ENCODE measurements around the gene SLC39A11. TPM values are rescaled to one million over a fixed set of nuclear protein-coding genes. Genes with fewer than 3 reads are reported as not detected.

SLC39A11 gene
- total RNA-seq, 1 donor from 2014 or later = 16.3 TPM

GRCh38 chr17:72735592-72735991 is 356.9 kb downstream of the SLC39A11 start:
- TF ChIP-seq, protein P1, sequence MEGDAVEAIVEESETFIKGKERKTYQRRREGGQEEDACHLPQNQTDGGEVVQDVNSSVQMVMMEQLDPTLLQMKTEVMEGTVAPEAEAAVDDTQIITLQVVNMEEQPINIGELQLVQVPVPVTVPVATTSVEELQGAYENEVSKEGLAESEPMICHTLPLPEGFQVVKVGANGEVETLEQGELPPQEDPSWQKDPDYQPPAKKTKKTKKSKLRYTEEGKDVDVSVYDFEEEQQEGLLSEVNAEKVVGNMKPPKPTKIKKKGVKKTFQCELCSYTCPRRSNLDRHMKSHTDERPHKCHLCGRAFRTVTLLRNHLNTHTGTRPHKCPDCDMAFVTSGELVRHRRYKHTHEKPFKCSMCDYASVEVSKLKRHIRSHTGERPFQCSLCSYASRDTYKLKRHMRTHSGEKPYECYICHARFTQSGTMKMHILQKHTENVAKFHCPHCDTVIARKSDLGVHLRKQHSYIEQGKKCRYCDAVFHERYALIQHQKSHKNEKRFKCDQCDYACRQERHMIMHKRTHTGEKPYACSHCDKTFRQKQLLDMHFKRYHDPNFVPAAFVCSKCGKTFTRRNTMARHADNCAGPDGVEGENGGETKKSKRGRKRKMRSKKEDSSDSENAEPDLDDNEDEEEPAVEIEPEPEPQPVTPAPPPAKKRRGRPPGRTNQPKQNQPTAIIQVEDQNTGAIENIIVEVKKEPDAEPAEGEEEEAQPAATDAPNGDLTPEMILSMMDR (IDR thresholded peaks at IDR 0.05; ENCODE audit: partially characterized antibody, unreplicated experiment) = no peak
- Mint-ChIP-seq H3K4me3 (ENCODE audit: unreplicated experiment) (no peak overlapping the region), H3K27ac (ENCODE audit: unreplicated experiment) (no peak overlapping the region), H3K9me3 (ENCODE audit: unreplicated experiment) (peaks cover 4% of the 10 kb centered on the region), H3K4me1 (ENCODE audit: low read depth, unreplicated experiment) (peaks cover 19% of the 10 kb centered on the region), H3K36me3 (ENCODE audit: unreplicated experiment) (no peaks in the 10 kb centered on the region), H3K27me3 (ENCODE audit: unreplicated experiment) (peaks cover 3% of the 10 kb centered on the region)
- DNase-seq = no peak

- H3K4me3 Mint-ChIP-seq (ENCODE audit: unreplicated experiment) = no peak overlapping the region
- TF ChIP-seq, protein P1 (IDR thresholded peaks at IDR 0.05; ENCODE audit: partially characterized antibody, unreplicated experiment) = no peak
- peaks cover 4% of the 10 kb centered on the region for H3K9me3 Mint-ChIP-seq (ENCODE audit: unreplicated experiment)
- H3K27ac Mint-ChIP-seq (ENCODE audit: unreplicated experiment) = no peak overlapping the region
- H3K4me1 Mint-ChIP-seq (ENCODE audit: low read depth, unreplicated experiment) = peaks cover 24% of the 10 kb centered on the region
- peaks cover 3% of the 10 kb centered on the region for H3K27me3 Mint-ChIP-seq (ENCODE audit: unreplicated experiment)
- DNase-seq = no peak
- H3K36me3 Mint-ChIP-seq (ENCODE audit: unreplicated experiment) = no peaks in the 10 kb centered on the region
Measured at GRCh38 chr17:72735048-72735447, 357.4 kb downstream of the SLC39A11 start.

- DNase-seq = no peak
- H3K27ac Mint-ChIP-seq (ENCODE audit: unreplicated experiment) = no peak overlapping the region
- H3K4me1 Mint-ChIP-seq (ENCODE audit: low read depth, unreplicated experiment) = peaks cover 29% of the 10 kb centered on the region
- H3K4me3 Mint-ChIP-seq (ENCODE audit: unreplicated experiment) = peak overlapping the region; percentile 25
- H3K9me3 Mint-ChIP-seq (ENCODE audit: unreplicated experiment) = peaks cover 4% of the 10 kb centered on the region
- H3K27me3 Mint-ChIP-seq (ENCODE audit: unreplicated experiment) = peaks cover 3% of the 10 kb centered on the region
- no peaks in the 10 kb centered on the region for H3K36me3 Mint-ChIP-seq (ENCODE audit: unreplicated experiment)
- TF ChIP-seq, protein P1 (IDR thresholded peaks at IDR 0.05; ENCODE audit: partially characterized antibody, unreplicated experiment) = no peak
Measured at GRCh38 chr17:72734613-72735012, 357.9 kb downstream of the SLC39A11 start.

DNA sequence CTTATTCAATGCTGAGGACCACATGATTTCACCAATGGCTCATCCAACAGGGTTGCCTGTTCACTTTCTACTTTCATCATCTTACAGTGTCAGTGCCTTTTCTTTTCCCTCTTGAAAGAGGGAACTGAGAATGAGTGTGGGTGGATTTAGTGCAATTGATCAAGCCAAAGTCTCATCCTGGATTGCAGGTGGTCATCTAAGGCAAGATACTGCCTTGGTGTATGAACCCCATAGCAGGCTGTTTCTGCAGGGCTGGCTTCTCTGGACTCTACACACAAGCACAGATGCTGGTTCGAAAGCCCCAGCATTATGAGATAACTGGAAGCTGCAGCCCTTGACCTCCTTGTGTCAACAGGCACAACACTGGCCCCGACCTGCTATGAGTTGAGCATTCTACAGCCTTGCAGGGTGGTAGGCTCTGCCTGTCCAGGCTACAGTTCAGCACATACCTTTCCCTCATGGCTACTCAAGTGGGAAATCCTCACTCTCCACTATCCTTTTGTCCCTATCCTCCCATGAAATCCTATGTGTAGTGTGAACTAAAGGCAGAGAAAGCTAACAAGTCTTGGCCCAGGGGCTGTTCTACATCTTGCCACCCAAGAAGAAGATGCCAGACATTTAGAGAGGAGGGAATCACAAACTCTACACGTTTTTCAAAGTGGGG is 358.7 kb downstream of the SLC39A11 start:
- DNase-seq = no peak
- Mint-ChIP-seq H3K27ac (ENCODE audit: unreplicated experiment) (no peak overlapping the region), H3K4me3 (ENCODE audit: unreplicated experiment) (no peak overlapping the region), H3K27me3 (ENCODE audit: unreplicated experiment) (peaks cover 3% of the 10 kb centered on the region), H3K36me3 (ENCODE audit: unreplicated experiment) (no peaks in the 10 kb centered on the region), H3K4me1 (ENCODE audit: low read depth, unreplicated experiment) (peaks cover 31% of the 10 kb centered on the region), H3K9me3 (ENCODE audit: unreplicated experiment) (peaks cover 5% of the 10 kb centered on the region)
- TF ChIP-seq, protein P1 (IDR thresholded peaks at IDR 0.05; ENCODE audit: partially characterized antibody, unreplicated experiment) = no peak

GRCh38 chr17:72732893-72733618 is 359.4 kb downstream of the SLC39A11 start:
- Mint-ChIP-seq H3K9me3 (ENCODE audit: unreplicated experiment) (peaks cover 1% of the 10 kb centered on the region), H3K4me1 (ENCODE audit: low read depth, unreplicated experiment) (peaks cover 32% of the 10 kb centered on the region), H3K36me3 (ENCODE audit: unreplicated experiment) (no peaks in the 10 kb centered on the region), H3K27me3 (ENCODE audit: unreplicated experiment) (no peaks in the 10 kb centered on the region), H3K27ac (ENCODE audit: unreplicated experiment) (no peak overlapping the region), H3K4me3 (ENCODE audit: unreplicated experiment) (no peak overlapping the region)
- TF ChIP-seq, protein P1 (IDR thresholded peaks at IDR 0.05; ENCODE audit: partially characterized antibody, unreplicated experiment) = no peak
- no peak for DNase-seq
